ENCODE data around the gene ARHGAP26. TPM values are rescaled to one million over a fixed set of nuclear protein-coding genes. Genes with fewer than 3 reads are reported as not detected.

The ARHGAP26 gene
- polyA plus RNA-seq, 4 donors = 7.9 to 13.5 (median 12.0) TPM

DNA sequence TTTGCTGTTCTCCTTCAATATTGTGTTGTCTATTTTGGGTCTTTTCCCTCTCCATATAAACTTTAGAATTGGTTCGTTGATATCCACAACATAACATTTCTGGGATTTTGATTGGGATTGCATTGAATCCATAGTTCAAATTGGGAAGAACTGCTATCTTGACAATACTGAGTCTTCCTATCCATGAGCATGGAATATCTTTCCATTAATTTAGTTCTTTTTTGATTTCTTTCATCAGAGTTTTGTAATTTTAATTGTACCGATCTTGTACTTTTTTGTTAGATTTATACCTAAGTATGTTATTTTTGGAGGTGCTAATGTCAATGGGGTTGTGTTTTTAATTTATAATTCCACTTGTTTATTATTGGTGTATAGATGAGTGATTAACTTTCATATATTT is 498.2 kb downstream of the ARHGAP26 start:
- DNase-seq (ENCODE audit: low read depth in 4 of 4, low spot score in 2 of 4) = no peak

DNA sequence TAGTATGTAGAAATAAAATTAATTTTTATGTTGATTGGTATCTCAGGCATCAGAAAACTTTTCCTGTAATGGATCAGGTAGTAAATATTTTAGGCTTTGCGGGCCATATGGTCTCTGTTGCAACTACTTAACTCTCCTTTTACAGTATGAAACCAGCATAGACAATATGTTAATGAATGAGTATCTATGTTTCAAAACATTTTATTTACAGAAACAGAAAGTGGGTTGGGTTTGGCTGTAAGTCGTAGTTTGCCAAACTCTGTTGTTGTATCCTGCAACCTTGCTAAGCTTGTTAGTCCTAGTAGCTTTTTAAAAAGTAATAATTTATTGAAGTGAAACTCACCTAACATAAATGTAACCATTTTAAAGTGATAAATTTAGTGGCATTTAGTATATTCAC is 501.3 kb downstream of the ARHGAP26 start:
- no peak for DNase-seq (ENCODE audit: low read depth in 4 of 4, low spot score in 2 of 4)

- no peak for DNase-seq (ENCODE audit: low read depth in 4 of 4, low spot score in 2 of 4)
These were observed 504.8 kb downstream of the ARHGAP26 start for GRCh38 chr5:143274952-143275351.

DNA sequence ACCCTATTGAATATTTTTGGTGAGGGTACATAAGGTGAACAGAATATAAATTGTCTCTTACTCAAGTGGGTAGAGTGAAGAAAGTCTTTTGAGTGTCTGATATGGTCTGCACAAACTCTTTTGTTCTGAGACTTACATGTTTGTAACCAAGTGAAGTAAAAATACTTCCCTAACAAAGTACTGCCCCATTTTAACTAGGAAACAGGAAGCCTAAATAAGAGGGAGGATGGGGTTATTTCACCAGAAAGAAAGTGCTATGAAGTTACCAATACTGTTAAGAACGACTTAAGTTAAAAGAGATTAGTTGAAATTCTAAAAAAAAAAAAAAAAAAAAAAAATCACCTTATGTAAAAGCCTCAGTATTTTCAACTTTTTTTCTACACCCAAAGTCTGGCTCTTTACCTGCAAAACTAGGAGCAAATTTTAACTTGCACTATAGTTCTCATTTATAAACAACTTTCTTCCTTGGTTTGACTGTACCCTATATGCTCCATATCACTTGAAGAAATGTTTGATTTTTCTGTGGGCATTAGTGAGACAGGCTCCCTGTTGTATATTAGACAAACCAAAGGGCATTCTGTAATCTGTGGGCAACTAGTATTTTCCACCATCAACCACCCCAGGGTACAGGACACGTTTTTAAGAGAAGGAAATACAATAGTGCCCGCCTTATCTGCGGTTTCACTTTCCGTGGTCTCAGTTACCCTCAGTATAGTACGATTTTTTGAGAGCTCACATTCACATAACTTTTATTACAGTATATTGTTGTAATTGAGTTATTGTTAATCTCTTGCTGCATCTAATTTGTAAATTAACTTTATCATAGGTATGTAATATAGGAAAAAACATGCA is 505.6 kb downstream of the ARHGAP26 start:
- DNase-seq (ENCODE audit: low read depth in 4 of 4, low spot score in 2 of 4) = no peak

- DNase-seq (ENCODE audit: low read depth in 4 of 4, low spot score in 2 of 4) = no peak
These were observed 507.4 kb downstream of the ARHGAP26 start for GRCh38 chr5:143277536-143277935.

Other genes starting within 250 kb of the ARHGAP26 start
- 10 to 100 TPM; 14.6 to 27.3 (median 20.8) TPM for gene FGF1, start 84.3 kb upstream of the ARHGAP26 start, polyA plus RNA-seq (ENCODE audit: insufficient read length in 4 of 4)

All from left renal cortex interstitium (tissue), 4 donors.